Mesendoderm (in vitro differentiated cells): ENCODE results near the gene SMTN.

Experiments used
- DNase-seq: peaks from one replicate; pipeline ENCODE4 v3.0.0; 2013
- H2AK5ac ChIP-seq: 2 replicates; pipeline ENCODE4 v1.6.1; 2013; ENCODE audit warnings: low read length, inconsistent platforms
- H2BK120ac ChIP-seq: 2 replicates; pipeline ENCODE4 v1.6.1; 2013; ENCODE audit warnings: low read depth, mild to moderate bottlenecking, low read length, moderate library complexity, mixed read lengths
- H2BK15ac ChIP-seq: replicated peaks from 2 replicates; pipeline ENCODE4 v1.6.1; 2013; ENCODE audit warnings: low read depth, mild to moderate bottlenecking, moderate library complexity
- H2BK5ac ChIP-seq: 2 replicates; pipeline ENCODE4 v1.6.1; 2013; ENCODE audit warnings: low read length, inconsistent platforms
- H3K18ac ChIP-seq: 2 replicates; pipeline ENCODE4 v1.6.1; 2013; ENCODE audit warnings: mild to moderate bottlenecking, low read length, mixed read lengths
- H3K23ac ChIP-seq: one replicate; pipeline ENCODE4 v1.6.1; 2013; ENCODE audit warnings: low read length
- H3K27ac ChIP-seq: 2 replicates; pipeline ENCODE4 v1.5.1; 2013; ENCODE audit warnings: low read depth, mild to moderate bottlenecking, inconsistent platforms, low read length, moderate library complexity
- H3K27me3 ChIP-seq: 2 replicates; pipeline ENCODE4 v1.6.1; 2013; ENCODE audit warnings: low read length, control low read depth, mild to moderate bottlenecking, inconsistent platforms; ENCODE audit not compliant: insufficient read depth, poor library complexity
- H3K36me3 ChIP-seq: 2 replicates; pipeline ENCODE4 v1.6.1; 2013; ENCODE audit warnings: low read length, inconsistent platforms; ENCODE audit not compliant: control insufficient read depth, insufficient read depth
- H3K4ac ChIP-seq: one replicate; pipeline ENCODE4 v1.6.1; 2013; ENCODE audit warnings: low read depth, mild to moderate bottlenecking, low read length, moderate library complexity
- H3K4me1 ChIP-seq: 2 replicates; pipeline ENCODE4 v1.6.1; 2013; ENCODE audit warnings: low read depth, low read length, inconsistent platforms; ENCODE audit not compliant: control insufficient read depth
- H3K4me2 ChIP-seq: 2 replicates; pipeline ENCODE4 v1.6.1; 2013; ENCODE audit warnings: low read length
- H3K4me3 ChIP-seq: 2 replicates; pipeline ENCODE4 v1.5.1; 2013; ENCODE audit warnings: mild to moderate bottlenecking, low read length
- H3K56ac ChIP-seq: one replicate; pipeline ENCODE4 v1.6.1; 2013; ENCODE audit warnings: low read length
- H3K79me1 ChIP-seq: 2 replicates; pipeline ENCODE4 v1.6.1; 2013; ENCODE audit warnings: low read length, inconsistent platforms
- H3K79me2 ChIP-seq: 2 replicates; pipeline ENCODE4 v1.6.1; 2013; ENCODE audit warnings: mild to moderate bottlenecking, low read length; ENCODE audit not compliant: control insufficient read depth, insufficient read depth
- H3K9ac ChIP-seq: 2 replicates; pipeline ENCODE4 v1.6.1; 2013; ENCODE audit warnings: low read length, inconsistent platforms
- H4K5ac ChIP-seq: one replicate; pipeline ENCODE4 v1.6.1; 2013; ENCODE audit warnings: low read length
- H4K8ac ChIP-seq: one replicate; pipeline ENCODE4 v1.6.1; 2013; ENCODE audit warnings: low read depth, mild to moderate bottlenecking, control low read depth, low read length, moderate library complexity
- WGBS: extraction: QIAGEN DNeasy Blood & Tissue Kit; methylation state at CpG from one replicate; pipeline ENCODE4 v1.1.7; 2013; ENCODE audit warnings: low lambda C conversion rate, missing lambda C conversion rate; ENCODE audit not compliant: insufficient coverage; ENCODE audit errors: extremely low coverage; 5-methylcytosine and 5-hydroxymethylcytosine counted together

SMTN gene

GRCh38 chr22:31119026-31119717 is 38.1 kb downstream of the SMTN start:
- Histone ChIP-seq H3K4me1 (no peaks in the 10 kb centered on the region), H3K4ac (no peak overlapping the region), H3K27ac (no peak overlapping the region), H2BK15ac (no peak overlapping the region), H3K36me3 (no peaks in the 10 kb centered on the region), H3K18ac (no peak overlapping the region), H2BK5ac (no peak overlapping the region), H2BK120ac (no peak overlapping the region), H3K79me2 (no peaks in the 10 kb centered on the region), H4K8ac (no peak overlapping the region), H4K5ac (no peak overlapping the region), H2AK5ac (no peak overlapping the region), H3K79me1 (no peaks in the 10 kb centered on the region), H3K56ac (no peak overlapping the region), H3K9ac (no peak overlapping the region), H3K4me2 (no peak overlapping the region), H3K4me3 (no peak overlapping the region), H3K27me3 (no peaks in the 10 kb centered on the region), H3K23ac (no peak overlapping the region)
- no peak for DNase-seq
- WGBS = no CpG with 5 or more reads among the region's 7 CpGs

GRCh38 chr22:31120230-31120629 is 39.1 kb downstream of the SMTN start:
- Histone ChIP-seq H3K4me1 (no peaks in the 10 kb centered on the region), H3K23ac (no peak overlapping the region), H3K79me2 (no peaks in the 10 kb centered on the region), H2AK5ac (no peak overlapping the region), H2BK15ac (no peak overlapping the region), H3K18ac (no peak overlapping the region), H3K27me3 (no peaks in the 10 kb centered on the region), H3K4me2 (no peak overlapping the region), H3K79me1 (no peaks in the 10 kb centered on the region), H3K27ac (no peak overlapping the region), H3K4me3 (no peak overlapping the region), H4K8ac (no peak overlapping the region), H2BK5ac (no peak overlapping the region), H3K4ac (no peak overlapping the region), H3K9ac (no peak overlapping the region), H2BK120ac (no peak overlapping the region), H3K36me3 (no peaks in the 10 kb centered on the region), H4K5ac (no peak overlapping the region), H3K56ac (no peak overlapping the region)
- DNase-seq = no peak
- no CpG with 5 or more reads among the region's 5 CpGs for WGBS

- no peak for DNase-seq
- no peak overlapping the region for H3K18ac ChIP-seq
- no peak overlapping the region for H2AK5ac ChIP-seq
- H3K4me2 ChIP-seq = no peak overlapping the region
- no peaks in the 10 kb centered on the region for H3K79me1 ChIP-seq
- no peaks in the 10 kb centered on the region for H3K36me3 ChIP-seq
- no peak overlapping the region for H3K9ac ChIP-seq
- no peak overlapping the region for H3K56ac ChIP-seq
- H3K4ac ChIP-seq = no peak overlapping the region
- H4K8ac ChIP-seq = no peak overlapping the region
- H2BK120ac ChIP-seq = no peak overlapping the region
- no peak overlapping the region for H3K27ac ChIP-seq
- no peaks in the 10 kb centered on the region for H3K27me3 ChIP-seq
- H2BK5ac ChIP-seq = no peak overlapping the region
- H4K5ac ChIP-seq = no peak overlapping the region
- H3K4me3 ChIP-seq = no peak overlapping the region
- no peak overlapping the region for H3K23ac ChIP-seq
- H3K4me1 ChIP-seq = no peaks in the 10 kb centered on the region
- WGBS = no CpG with 5 or more reads among the region's 1 CpG
- H2BK15ac ChIP-seq = no peak overlapping the region
- no peaks in the 10 kb centered on the region for H3K79me2 ChIP-seq
Measured at GRCh38 chr22:31120642-31121041, 39.5 kb downstream of the SMTN start.

GRCh38 chr22:31121403-31121802 is 40.3 kb downstream of the SMTN start:
- H3K4me2 ChIP-seq = no peak overlapping the region
- no peak for DNase-seq
- no peak overlapping the region for H3K9ac ChIP-seq
- H4K5ac ChIP-seq = no peak overlapping the region
- no peak overlapping the region for H3K23ac ChIP-seq
- H3K56ac ChIP-seq = no peak overlapping the region
- no peaks in the 10 kb centered on the region for H3K79me1 ChIP-seq
- no peak overlapping the region for H3K27ac ChIP-seq
- no peak overlapping the region for H3K4me3 ChIP-seq
- no peaks in the 10 kb centered on the region for H3K4me1 ChIP-seq
- H4K8ac ChIP-seq = no peak overlapping the region
- WGBS = no CpG with 5 or more reads among the region's 4 CpGs
- no peak overlapping the region for H2AK5ac ChIP-seq
- H3K36me3 ChIP-seq = no peaks in the 10 kb centered on the region
- no peak overlapping the region for H3K4ac ChIP-seq
- H2BK120ac ChIP-seq = no peak overlapping the region
- no peak overlapping the region for H2BK5ac ChIP-seq
- H3K27me3 ChIP-seq = no peaks in the 10 kb centered on the region
- no peak overlapping the region for H3K18ac ChIP-seq
- H2BK15ac ChIP-seq = no peak overlapping the region
- no peaks in the 10 kb centered on the region for H3K79me2 ChIP-seq

GRCh38 chr22:31122196-31122531 is 41.0 kb downstream of the SMTN start:
- H3K56ac ChIP-seq = no peak overlapping the region
- no peak overlapping the region for H3K4ac ChIP-seq
- H3K4me3 ChIP-seq = no peak overlapping the region
- H3K4me2 ChIP-seq = no peak overlapping the region
- H2BK120ac ChIP-seq = no peak overlapping the region
- H3K4me1 ChIP-seq = no peaks in the 10 kb centered on the region
- no peak overlapping the region for H3K9ac ChIP-seq
- H3K36me3 ChIP-seq = no peaks in the 10 kb centered on the region
- H3K79me1 ChIP-seq = no peaks in the 10 kb centered on the region
- no peak overlapping the region for H3K27ac ChIP-seq
- H3K27me3 ChIP-seq = no peaks in the 10 kb centered on the region
- DNase-seq = no peak
- H3K23ac ChIP-seq = no peak overlapping the region
- H3K18ac ChIP-seq = no peak overlapping the region
- H2AK5ac ChIP-seq = no peak overlapping the region
- no peak overlapping the region for H2BK5ac ChIP-seq
- no CpG with 5 or more reads among the region's 2 CpGs for WGBS
- no peak overlapping the region for H2BK15ac ChIP-seq
- no peaks in the 10 kb centered on the region for H3K79me2 ChIP-seq
- H4K5ac ChIP-seq = no peak overlapping the region
- H4K8ac ChIP-seq = no peak overlapping the region
